ENCODE results near the gene COL4A2.

GRCh38 chr13:110428313-110428712 lies 121.2 kb downstream of the COL4A2 start:
- TF ChIP-seq CTCF (IDR thresholded peaks at IDR 0.05), result no peak
- no peak for TF ChIP-seq POLR2A (IDR thresholded peaks at IDR 0.05)

Measured in right lobe of liver (tissue), 4 donors.